Progenitor cell of endocrine pancreas (in vitro differentiated cells): ENCODE results near the gene PLXNA1. TPM values are rescaled to one million over a fixed set of nuclear protein-coding genes. Genes with fewer than 3 reads are reported as not detected.
A peak's percentile ranks its signal among the peaks of the same experiment; 100 is the strongest.

ENCODE experiments used
- DNase-seq: peaks from one replicate; pipeline ENCODE4 v3.0.0; 2021; ENCODE audit warnings: low spot score; ENCODE audit not compliant: unreplicated experiment
- H3K27ac Mint-ChIP-seq: 2 replicates; pipeline ENCODE4 v1.8.0; 2021; ENCODE audit warnings: mild to moderate bottlenecking, moderate library complexity, mixed read lengths
- H3K27me3 Mint-ChIP-seq: 2 replicates; pipeline ENCODE4 v1.8.0; 2021; ENCODE audit warnings: mixed read lengths
- H3K36me3 Mint-ChIP-seq: 2 replicates; pipeline ENCODE4 v1.8.0; 2022; ENCODE audit warnings: mixed read lengths; ENCODE audit not compliant: insufficient read depth
- H3K4me1 Mint-ChIP-seq: 2 replicates; pipeline ENCODE4 v1.8.0; 2021; ENCODE audit warnings: low read depth, mixed read lengths
- H3K4me3 Mint-ChIP-seq: 2 replicates; pipeline ENCODE4 v1.8.0; 2021; ENCODE audit warnings: low read depth, mild to moderate bottlenecking, moderate library complexity, mixed read lengths
- H3K9me3 Mint-ChIP-seq: 2 replicates; pipeline ENCODE4 v1.8.0; 2021; ENCODE audit warnings: low read depth, mixed read lengths
- CTCF ChIP-seq: fragments of 200-600 bp; sonication (generic); IDR thresholded peaks from one replicate; pipeline ENCODE4 v1.5.0; 2021; ENCODE audit warnings: antibody characterized with exemption, mild to moderate bottlenecking; ENCODE audit not compliant: unreplicated experiment
- total RNA-seq: library from RNA; stranded (reverse); gene quantifications from 2 replicates; pipeline ENCODE4 v1.2.1, GENCODE V29; 2021

Gene PLXNA1
- total RNA-seq, 1 donor from 2014 or later: 104 TPM

DNA sequence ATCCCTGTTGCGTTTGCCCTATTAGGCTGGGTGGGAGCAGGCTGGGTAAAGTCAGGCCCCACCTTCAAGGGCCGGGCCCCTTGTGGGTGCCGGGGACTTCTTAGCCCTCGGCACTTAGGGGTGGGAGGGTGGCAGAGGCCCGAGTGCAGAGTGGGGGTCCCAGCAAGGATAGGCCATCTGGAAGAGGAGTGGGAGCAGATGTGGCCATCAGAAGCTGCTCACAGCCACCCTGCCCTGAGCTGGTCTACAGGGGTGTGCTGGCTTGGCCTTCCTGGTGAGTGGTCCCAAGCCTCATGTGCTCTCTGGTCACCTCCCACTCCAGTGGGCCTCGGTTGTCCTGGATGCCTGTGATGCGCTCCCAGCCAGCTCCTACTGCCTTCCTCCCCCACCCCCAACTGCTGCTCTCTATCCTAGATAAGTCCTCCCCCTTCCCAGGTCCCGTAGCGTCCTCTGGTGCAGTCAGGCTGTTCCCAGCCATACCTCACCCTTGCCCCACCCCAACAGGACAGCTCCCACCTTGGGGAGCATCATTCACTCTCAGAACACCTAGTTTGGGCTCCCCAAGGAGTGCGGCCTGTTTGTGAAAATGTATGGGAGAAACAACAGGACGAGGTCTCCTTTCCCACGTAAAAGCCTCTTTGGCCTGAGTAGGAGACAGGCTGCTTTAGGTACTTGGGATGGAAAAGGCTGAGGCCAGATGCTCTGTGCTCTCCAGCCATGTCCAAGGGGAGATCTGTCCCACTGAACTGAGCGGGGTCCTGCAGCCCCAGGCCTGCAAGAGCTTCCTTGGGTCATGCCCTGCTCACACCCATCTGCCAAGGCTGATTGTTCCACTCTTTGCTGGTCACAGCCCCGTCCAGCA is 24.9 kb upstream of the PLXNA1 start:
- no peak for DNase-seq
- TF ChIP-seq CTCF: no peak
- H3K27ac Mint-ChIP-seq: no peak overlapping the region
- H3K9me3 Mint-ChIP-seq: no peaks in the 10 kb centered on the region
- H3K27me3 Mint-ChIP-seq: no peaks in the 10 kb centered on the region
- H3K4me3 Mint-ChIP-seq: no peak overlapping the region
- peaks cover 6% of the 10 kb centered on the region for H3K4me1 Mint-ChIP-seq
- H3K36me3 Mint-ChIP-seq: peaks cover 4% of the 10 kb centered on the region

DNA sequence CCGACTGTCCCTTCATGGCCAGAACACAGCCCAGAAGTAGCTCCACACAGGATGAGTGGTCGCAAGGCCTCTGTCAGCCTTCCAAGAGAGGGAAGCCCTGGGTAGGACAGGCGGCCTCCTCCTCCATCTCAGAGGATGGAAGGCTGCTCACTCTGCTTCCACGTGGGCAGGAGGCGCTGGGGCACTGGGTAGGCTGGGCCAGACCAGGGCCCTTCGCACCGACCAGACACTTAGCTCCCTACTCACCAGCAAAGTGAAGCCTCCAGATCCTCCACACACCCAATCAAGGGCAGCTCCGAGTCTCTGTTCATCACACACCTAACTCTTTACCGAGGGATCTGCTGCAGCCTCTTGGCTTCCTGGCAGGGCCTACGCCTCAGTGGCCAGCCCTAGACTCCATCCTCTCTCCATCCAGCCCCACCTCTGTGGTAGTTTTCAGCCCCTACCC is 24.3 kb upstream of the PLXNA1 start:
- no peaks in the 10 kb centered on the region for H3K9me3 Mint-ChIP-seq
- no peak for TF ChIP-seq CTCF
- no peak overlapping the region for H3K27ac Mint-ChIP-seq
- H3K27me3 Mint-ChIP-seq: no peaks in the 10 kb centered on the region
- no peak for DNase-seq
- peaks cover 4% of the 10 kb centered on the region for H3K36me3 Mint-ChIP-seq
- no peak overlapping the region for H3K4me3 Mint-ChIP-seq
- H3K4me1 Mint-ChIP-seq: peaks cover 6% of the 10 kb centered on the region

GRCh38 chr3:126959136-126959920 is 23.6 kb upstream of the PLXNA1 start:
- DNase-seq: no peak
- H3K27me3 Mint-ChIP-seq: no peaks in the 10 kb centered on the region
- H3K36me3 Mint-ChIP-seq: peaks cover 4% of the 10 kb centered on the region
- H3K4me3 Mint-ChIP-seq: no peak overlapping the region
- H3K4me1 Mint-ChIP-seq: peaks cover 6% of the 10 kb centered on the region
- TF ChIP-seq CTCF: no peak
- H3K9me3 Mint-ChIP-seq: no peaks in the 10 kb centered on the region
- H3K27ac Mint-ChIP-seq: no peak overlapping the region

GRCh38 chr3:126959921-126960603 is 22.9 kb upstream of the PLXNA1 start:
- Mint-ChIP-seq H3K4me3 (no peak overlapping the region), H3K36me3 (peaks cover 4% of the 10 kb centered on the region), H3K9me3 (no peaks in the 10 kb centered on the region), H3K27me3 (no peaks in the 10 kb centered on the region), H3K27ac (peak overlapping the region; percentile 43), H3K4me1 (peaks cover 6% of the 10 kb centered on the region)
- peak; percentile 42 for TF ChIP-seq CTCF
- no peak for DNase-seq

DNA sequence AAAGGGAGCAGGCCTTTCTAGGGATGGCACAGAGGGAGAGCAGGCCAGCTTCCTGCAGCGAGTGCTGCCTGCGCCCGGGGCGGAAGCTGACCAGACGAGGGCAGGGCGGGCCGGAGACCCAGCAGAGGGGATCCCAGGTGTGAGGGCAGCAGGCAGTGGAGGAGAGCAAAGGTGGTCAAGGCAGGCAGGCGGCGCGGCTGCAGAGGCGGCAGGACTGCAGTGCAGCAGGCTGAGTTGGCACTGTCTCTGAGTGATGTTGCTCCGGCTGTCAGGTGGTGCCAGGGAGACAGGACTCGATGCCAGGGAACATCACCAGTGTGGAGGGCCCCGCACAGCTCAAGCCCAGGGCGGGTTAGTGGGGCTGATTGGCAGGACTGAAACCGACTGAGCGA is 22.3 kb upstream of the PLXNA1 start:
- no peak for DNase-seq
- TF ChIP-seq CTCF: no peak
- Mint-ChIP-seq H3K36me3 (peaks cover 4% of the 10 kb centered on the region), H3K9me3 (no peaks in the 10 kb centered on the region), H3K4me3 (no peak overlapping the region), H3K4me1 (peaks cover 6% of the 10 kb centered on the region), H3K27ac (peak overlapping the region; percentile 43), H3K27me3 (no peaks in the 10 kb centered on the region)
